Measurements from ENCODE around the gene ACER1. TPM values are rescaled to one million over a fixed set of nuclear protein-coding genes. Genes with fewer than 3 reads are reported as not detected.

Gene ACER1
- total and polyA plus RNA-seq, 2 of the 13 experiments (the other 11 are each of a cell fraction or from before 2014, with no cell fraction given) = not detected

- TF ChIP-seq FOXO1 (CRISPR knock-in tag; IDR thresholded peaks at IDR 0.05) (peak; percentile 38; the same call in 1 of the 2 replicates), ZNF605 (CRISPR knock-in tag; IDR thresholded peaks at IDR 0.05) (peak; percentile 51; the same call in 1 of the 2 replicates), TCF12 (IDR thresholded peaks at IDR 0.05) (no peak), TCF12 (CRISPR knock-in tag; IDR thresholded peaks at IDR 0.05) (0 out of 2 replicates have a peak, but pooled peaks have one; percentile 36), ZNF530 (CRISPR knock-in tag; IDR thresholded peaks at IDR 0.05; ENCODE audit: low read depth) (no peak), FOXK1 (CRISPR knock-in tag; IDR thresholded peaks at IDR 0.05; ENCODE audit: borderline replicate concordance, low read depth) (no peak; the same call in 1 of the 2 replicates), ZNF350 (CRISPR knock-in tag; IDR thresholded peaks at IDR 0.05; ENCODE audit: borderline replicate concordance, low read depth) (peak; percentile 80), ZNF670 (CRISPR knock-in tag; IDR thresholded peaks at IDR 0.05; ENCODE audit: borderline replicate concordance) (no peak; the same call in 1 of the 2 replicates), FOXA3 (CRISPR knock-in tag; IDR thresholded peaks at IDR 0.05) (no peak), ZNF792 (CRISPR knock-in tag; IDR thresholded peaks at IDR 0.05) (no peak; the same call in 1 of the 2 replicates), MLLT10 (CRISPR knock-in tag; IDR thresholded peaks at IDR 0.05) (no peak), IRF2 (CRISPR knock-in tag; IDR thresholded peaks at IDR 0.05) (no peak), MAF1 (CRISPR knock-in tag; IDR thresholded peaks at IDR 0.05; ENCODE audit: borderline replicate concordance) (no peak), FOXP4 (CRISPR knock-in tag; IDR thresholded peaks at IDR 0.05) (no peak), RFX3 (CRISPR knock-in tag; IDR thresholded peaks at IDR 0.05) (no peak), SMYD3 (CRISPR knock-in tag; IDR thresholded peaks at IDR 0.05) (peak; percentile 70; the same call in 1 of the 2 replicates), ONECUT2 (CRISPR knock-in tag; IDR thresholded peaks at IDR 0.05) (no peak)
- TF ChIP-seq, protein P1, sequence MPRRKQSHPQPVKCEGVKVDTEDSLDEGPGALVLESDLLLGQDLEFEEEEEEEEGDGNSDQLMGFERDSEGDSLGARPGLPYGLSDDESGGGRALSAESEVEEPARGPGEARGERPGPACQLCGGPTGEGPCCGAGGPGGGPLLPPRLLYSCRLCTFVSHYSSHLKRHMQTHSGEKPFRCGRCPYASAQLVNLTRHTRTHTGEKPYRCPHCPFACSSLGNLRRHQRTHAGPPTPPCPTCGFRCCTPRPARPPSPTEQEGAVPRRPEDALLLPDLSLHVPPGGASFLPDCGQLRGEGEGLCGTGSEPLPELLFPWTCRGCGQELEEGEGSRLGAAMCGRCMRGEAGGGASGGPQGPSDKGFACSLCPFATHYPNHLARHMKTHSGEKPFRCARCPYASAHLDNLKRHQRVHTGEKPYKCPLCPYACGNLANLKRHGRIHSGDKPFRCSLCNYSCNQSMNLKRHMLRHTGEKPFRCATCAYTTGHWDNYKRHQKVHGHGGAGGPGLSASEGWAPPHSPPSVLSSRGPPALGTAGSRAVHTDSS (CRISPR knock-in tag; conservative IDR thresholded peaks at IDR 0.05) = no peak
- TF ChIP-seq, protein P2, sequence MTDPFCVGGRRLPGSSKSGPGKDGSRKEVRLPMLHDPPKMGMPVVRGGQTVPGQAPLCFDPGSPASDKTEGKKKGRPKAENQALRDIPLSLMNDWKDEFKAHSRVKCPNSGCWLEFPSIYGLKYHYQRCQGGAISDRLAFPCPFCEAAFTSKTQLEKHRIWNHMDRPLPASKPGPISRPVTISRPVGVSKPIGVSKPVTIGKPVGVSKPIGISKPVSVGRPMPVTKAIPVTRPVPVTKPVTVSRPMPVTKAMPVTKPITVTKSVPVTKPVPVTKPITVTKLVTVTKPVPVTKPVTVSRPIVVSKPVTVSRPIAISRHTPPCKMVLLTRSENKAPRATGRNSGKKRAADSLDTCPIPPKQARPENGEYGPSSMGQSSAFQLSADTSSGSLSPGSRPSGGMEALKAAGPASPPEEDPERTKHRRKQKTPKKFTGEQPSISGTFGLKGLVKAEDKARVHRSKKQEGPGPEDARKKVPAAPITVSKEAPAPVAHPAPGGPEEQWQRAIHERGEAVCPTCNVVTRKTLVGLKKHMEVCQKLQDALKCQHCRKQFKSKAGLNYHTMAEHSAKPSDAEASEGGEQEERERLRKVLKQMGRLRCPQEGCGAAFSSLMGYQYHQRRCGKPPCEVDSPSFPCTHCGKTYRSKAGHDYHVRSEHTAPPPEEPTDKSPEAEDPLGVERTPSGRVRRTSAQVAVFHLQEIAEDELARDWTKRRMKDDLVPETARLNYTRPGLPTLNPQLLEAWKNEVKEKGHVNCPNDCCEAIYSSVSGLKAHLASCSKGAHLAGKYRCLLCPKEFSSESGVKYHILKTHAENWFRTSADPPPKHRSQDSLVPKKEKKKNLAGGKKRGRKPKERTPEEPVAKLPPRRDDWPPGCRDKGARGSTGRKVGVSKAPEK (CRISPR knock-in tag; IDR thresholded peaks at IDR 0.05; ENCODE audit: borderline replicate concordance) = no peak
- TF ChIP-seq, protein P3, sequence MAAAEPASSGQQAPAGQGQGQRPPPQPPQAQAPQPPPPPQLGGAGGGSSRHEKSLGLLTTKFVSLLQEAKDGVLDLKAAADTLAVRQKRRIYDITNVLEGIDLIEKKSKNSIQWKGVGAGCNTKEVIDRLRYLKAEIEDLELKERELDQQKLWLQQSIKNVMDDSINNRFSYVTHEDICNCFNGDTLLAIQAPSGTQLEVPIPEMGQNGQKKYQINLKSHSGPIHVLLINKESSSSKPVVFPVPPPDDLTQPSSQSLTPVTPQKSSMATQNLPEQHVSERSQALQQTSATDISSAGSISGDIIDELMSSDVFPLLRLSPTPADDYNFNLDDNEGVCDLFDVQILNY (CRISPR knock-in tag; conservative IDR thresholded peaks at IDR 0.05) = no peak
- TF ChIP-seq, protein P4, sequence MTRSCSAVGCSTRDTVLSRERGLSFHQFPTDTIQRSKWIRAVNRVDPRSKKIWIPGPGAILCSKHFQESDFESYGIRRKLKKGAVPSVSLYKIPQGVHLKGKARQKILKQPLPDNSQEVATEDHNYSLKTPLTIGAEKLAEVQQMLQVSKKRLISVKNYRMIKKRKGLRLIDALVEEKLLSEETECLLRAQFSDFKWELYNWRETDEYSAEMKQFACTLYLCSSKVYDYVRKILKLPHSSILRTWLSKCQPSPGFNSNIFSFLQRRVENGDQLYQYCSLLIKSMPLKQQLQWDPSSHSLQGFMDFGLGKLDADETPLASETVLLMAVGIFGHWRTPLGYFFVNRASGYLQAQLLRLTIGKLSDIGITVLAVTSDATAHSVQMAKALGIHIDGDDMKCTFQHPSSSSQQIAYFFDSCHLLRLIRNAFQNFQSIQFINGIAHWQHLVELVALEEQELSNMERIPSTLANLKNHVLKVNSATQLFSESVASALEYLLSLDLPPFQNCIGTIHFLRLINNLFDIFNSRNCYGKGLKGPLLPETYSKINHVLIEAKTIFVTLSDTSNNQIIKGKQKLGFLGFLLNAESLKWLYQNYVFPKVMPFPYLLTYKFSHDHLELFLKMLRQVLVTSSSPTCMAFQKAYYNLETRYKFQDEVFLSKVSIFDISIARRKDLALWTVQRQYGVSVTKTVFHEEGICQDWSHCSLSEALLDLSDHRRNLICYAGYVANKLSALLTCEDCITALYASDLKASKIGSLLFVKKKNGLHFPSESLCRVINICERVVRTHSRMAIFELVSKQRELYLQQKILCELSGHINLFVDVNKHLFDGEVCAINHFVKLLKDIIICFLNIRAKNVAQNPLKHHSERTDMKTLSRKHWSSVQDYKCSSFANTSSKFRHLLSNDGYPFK (CRISPR knock-in tag; IDR thresholded peaks at IDR 0.05; ENCODE audit: borderline replicate concordance) = peak; percentile 72; the same call in 1 of the 2 replicates
Measured at GRCh38 chr19:6372594-6373095, 39.2 kb upstream of the ACER1 start, which contains the start of gene ALKBH7 (continued).
